Left ventricle myocardium inferior (tissue), 1 donor: ENCODE measurements around the gene RPP25. TPM values are rescaled to one million over a fixed set of nuclear protein-coding genes. Genes with fewer than 3 reads are reported as not detected.
"Not testable (repeated sequence)": the region's sequence is repeated elsewhere in the genome, so short reads cannot be mapped to it uniquely, and the experiment has no call there.

ENCODE experiments used
- DNase-seq: peaks from one replicate; pipeline ENCODE4 v3.0.0-alpha.2; 2020
- H3K27ac ChIP-seq: fragments of 200-600 bp; replicated peaks from 2 replicates; pipeline ENCODE4 v1.8.0; 2021
- H3K27me3 ChIP-seq: fragments of 200-600 bp; 2 replicates; pipeline ENCODE4 v1.8.0; 2021; ENCODE audit warnings: low read depth
- H3K36me3 ChIP-seq: fragments of 200-600 bp; 2 replicates; pipeline ENCODE4 v1.8.0; 2021
- H3K4me1 ChIP-seq: fragments of 200-600 bp; 2 replicates; pipeline ENCODE4 v1.8.0; 2021
- H3K4me3 ChIP-seq: fragments of 200-600 bp; 2 replicates; pipeline ENCODE4 v1.8.0; 2021; ENCODE audit warnings: mild to moderate bottlenecking, moderate library complexity
- H3K9me3 ChIP-seq: fragments of 200-600 bp; replicated peaks from 2 replicates; pipeline ENCODE4 v1.8.0; 2021
- intact Hi-C: fragments of 100-400 bp; cut with micrococcal nuclease; formaldehyde crosslinking; loops from one replicate; pipeline ENCODE4 v1.11.0; 2022
- total RNA-seq: library from RNA; stranded (reverse); fragmentation: NEBNext Ultra II Directional; extraction: Animal tissue kit (Norgen Biotek cat#: 25700); gene quantifications from one replicate; pipeline ENCODE4 v1.2.1, GENCODE V29; 2021
- TF ChIP-seq, protein P1 (sequence below): fragments of 200-600 bp; IDR thresholded peaks from 2 replicates; pipeline ENCODE4 v1.8.0; 2021; ENCODE audit warnings: antibody characterized with exemption, mild to moderate bottlenecking, borderline replicate concordance
- donor health status: DM: no; HTN: yes; CAD: no; lungs with severe emphysema.

Gene RPP25
- total RNA-seq, 1 donor from 2014 or later: 2.4 TPM

DNA sequence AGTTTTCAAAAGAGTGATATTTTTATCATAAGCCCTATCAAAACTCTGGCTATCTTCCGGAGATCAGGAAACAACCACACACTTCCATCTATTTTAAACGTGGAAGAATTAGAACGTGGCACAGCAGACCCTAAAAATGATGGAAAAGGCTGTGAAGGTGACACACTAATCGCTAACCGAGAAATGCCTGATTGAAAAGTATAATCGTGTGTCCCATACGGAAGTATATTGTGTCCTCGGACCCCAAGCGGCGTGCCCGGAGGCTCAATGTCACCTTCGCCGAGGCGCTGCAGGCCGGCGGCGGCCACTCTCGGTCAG is 19.3 kb downstream of the RPP25 start:
- TF ChIP-seq, protein P1, sequence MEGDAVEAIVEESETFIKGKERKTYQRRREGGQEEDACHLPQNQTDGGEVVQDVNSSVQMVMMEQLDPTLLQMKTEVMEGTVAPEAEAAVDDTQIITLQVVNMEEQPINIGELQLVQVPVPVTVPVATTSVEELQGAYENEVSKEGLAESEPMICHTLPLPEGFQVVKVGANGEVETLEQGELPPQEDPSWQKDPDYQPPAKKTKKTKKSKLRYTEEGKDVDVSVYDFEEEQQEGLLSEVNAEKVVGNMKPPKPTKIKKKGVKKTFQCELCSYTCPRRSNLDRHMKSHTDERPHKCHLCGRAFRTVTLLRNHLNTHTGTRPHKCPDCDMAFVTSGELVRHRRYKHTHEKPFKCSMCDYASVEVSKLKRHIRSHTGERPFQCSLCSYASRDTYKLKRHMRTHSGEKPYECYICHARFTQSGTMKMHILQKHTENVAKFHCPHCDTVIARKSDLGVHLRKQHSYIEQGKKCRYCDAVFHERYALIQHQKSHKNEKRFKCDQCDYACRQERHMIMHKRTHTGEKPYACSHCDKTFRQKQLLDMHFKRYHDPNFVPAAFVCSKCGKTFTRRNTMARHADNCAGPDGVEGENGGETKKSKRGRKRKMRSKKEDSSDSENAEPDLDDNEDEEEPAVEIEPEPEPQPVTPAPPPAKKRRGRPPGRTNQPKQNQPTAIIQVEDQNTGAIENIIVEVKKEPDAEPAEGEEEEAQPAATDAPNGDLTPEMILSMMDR: no peak
- peak overlapping the region; percentile 82 for H3K4me3 ChIP-seq
- peaks cover 59% of the 10 kb centered on the region for H3K4me1 ChIP-seq
- intact Hi-C loops: no loop called here
- no peak for DNase-seq
- no peaks in the 10 kb centered on the region for H3K9me3 ChIP-seq
- H3K36me3 ChIP-seq: peaks cover 6% of the 10 kb centered on the region
- no peaks in the 10 kb centered on the region for H3K27me3 ChIP-seq
- peak overlapping the region; percentile 97 for H3K27ac ChIP-seq

DNA sequence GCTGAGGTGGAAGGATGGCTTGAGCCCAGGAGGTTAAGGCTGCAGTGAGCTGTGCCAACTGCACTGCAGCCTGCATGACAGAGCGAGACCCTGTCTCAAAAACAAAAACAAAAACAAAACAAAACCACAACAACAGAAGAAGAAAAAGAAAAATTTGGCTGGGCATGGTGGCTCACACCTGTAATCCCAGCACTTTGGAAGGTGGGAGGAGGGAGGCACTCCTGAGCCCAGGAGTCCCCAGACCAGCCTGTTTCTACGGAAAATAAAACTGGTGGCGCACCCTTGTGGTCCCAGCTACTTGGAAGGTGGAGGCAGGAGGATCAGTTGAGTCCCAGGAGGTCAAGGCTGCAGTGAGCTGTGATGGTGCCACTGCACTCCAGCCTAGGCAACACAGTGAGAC is 21.4 kb downstream of the RPP25 start:
- DNase-seq, H3K9me3 ChIP-seq, H3K27me3 ChIP-seq, intact Hi-C loops: not testable (repeated sequence)
- peak overlapping the region; percentile 45 for H3K27ac ChIP-seq
- H3K36me3 ChIP-seq: peaks cover 19% of the 10 kb centered on the region
- H3K4me3 ChIP-seq: peak overlapping the region; percentile 82
- H3K4me1 ChIP-seq: peaks cover 77% of the 10 kb centered on the region

DNA sequence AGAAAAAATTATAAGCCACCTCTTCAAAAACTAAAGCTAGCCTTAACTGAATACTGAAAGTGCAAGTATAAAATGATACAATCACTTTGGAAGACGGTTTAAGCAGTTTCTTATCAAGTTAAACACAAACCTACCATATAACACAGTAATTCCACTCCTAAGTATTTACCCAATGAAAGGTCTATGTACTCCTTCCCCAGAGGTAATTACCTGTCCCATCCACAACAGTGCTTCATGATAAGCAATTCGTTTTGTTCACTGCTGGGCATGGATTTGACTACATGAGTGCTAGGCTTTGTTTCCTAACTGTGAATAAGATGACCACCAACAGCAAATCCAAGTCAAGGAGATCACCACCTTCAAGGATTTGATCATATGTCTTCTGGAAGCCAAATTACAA is 23.0 kb downstream of the RPP25 start:
- Histone ChIP-seq H3K27ac (peak overlapping the region; percentile 45), H3K4me1 (peaks cover 86% of the 10 kb centered on the region), H3K36me3 (peaks cover 33% of the 10 kb centered on the region), H3K27me3 (no peaks in the 10 kb centered on the region), H3K4me3 (peak overlapping the region; percentile 82), H3K9me3 (no peaks in the 10 kb centered on the region)
- intact Hi-C loops: no loop called here
- TF ChIP-seq, protein P1: no peak
- DNase-seq: no peak

DNA sequence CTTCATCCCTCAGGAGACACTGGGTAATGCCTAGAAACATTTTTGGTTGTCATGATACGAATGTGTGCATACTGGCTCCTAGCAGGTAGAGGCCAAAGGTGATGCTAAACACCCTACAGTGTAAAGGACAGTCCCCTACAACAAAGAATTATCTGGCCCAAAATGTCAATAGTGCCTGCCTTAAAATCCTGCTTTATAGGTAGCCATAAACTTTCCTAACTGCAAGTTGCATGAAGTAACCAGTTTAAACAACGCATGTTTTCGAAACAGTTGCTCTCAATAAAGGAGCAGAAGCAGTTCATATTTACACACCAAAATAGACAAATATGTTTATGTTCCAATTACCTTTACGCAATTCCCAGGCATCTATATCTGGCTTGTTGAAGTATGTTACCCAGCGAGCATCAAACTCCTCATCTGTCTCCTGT is 27.8 kb downstream of the RPP25 start:
- H3K4me1 ChIP-seq: peaks cover 44% of the 10 kb centered on the region
- no peak overlapping the region for H3K27ac ChIP-seq
- H3K36me3 ChIP-seq: peaks cover 75% of the 10 kb centered on the region
- H3K4me3 ChIP-seq: no peak overlapping the region
- H3K27me3 ChIP-seq: no peaks in the 10 kb centered on the region
- H3K9me3 ChIP-seq: no peaks in the 10 kb centered on the region
- TF ChIP-seq, protein P1: no peak
- DNase-seq: no peak
- intact Hi-C loops: no loop called here

DNA sequence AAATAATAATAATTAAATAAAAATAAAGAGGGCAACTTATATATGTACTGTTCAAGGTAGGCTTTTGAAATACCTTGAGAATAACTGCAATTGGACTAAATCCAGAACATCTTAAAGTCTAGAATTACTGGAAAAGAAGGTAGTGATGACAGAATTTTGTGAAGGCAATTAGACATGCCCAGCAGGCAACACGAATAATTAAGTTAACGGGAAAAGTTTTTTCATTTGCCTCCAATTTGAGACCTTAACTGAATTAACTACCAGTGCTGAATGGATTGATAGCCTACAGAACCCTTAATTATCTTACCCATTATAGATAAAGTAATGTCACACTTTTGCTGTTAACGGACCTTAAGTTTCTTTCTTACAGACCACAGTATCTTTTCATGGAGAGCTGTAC is 32.0 kb downstream of the RPP25 start:
- DNase-seq: no peak
- no peaks in the 10 kb centered on the region for H3K27me3 ChIP-seq
- peaks cover 4% of the 10 kb centered on the region for H3K4me1 ChIP-seq
- peaks cover 100% of the 10 kb centered on the region for H3K36me3 ChIP-seq
- no peak overlapping the region for H3K27ac ChIP-seq
- TF ChIP-seq, protein P1: no peak
- intact Hi-C loops: no loop called here
- no peak overlapping the region for H3K4me3 ChIP-seq
- no peaks in the 10 kb centered on the region for H3K9me3 ChIP-seq

DNA sequence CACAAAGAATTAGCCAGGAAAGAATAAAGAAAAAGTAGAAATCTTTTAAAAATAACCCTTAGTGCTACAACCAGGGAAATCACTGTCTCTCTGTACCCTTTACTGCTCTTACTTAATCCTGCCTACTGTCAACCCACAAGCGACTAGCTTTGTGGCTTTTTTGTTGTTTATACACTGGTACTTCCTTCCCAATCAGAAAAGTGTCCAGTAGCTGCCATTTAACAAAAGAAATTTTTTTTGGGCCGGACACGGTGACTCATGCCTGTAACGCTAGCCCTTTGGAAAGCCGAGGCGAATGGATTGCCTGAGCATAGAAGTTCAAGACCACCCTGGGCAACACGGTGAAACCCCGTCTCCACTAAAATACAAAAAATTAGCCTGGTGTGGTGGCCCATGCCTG is 36.1 kb downstream of the RPP25 start:
- Histone ChIP-seq H3K27ac (no peak overlapping the region), H3K9me3 (no peaks in the 10 kb centered on the region), H3K36me3 (peaks cover 100% of the 10 kb centered on the region), H3K4me3 (no peak overlapping the region), H3K27me3 (no peaks in the 10 kb centered on the region), H3K4me1 (no peaks in the 10 kb centered on the region)
- TF ChIP-seq, protein P1: no peak
- intact Hi-C loops: no loop called here
- DNase-seq: no peak
